G401 (cell line): ENCODE results near the gene SS18L1. TPM values are rescaled to one million over a fixed set of nuclear protein-coding genes. Genes with fewer than 3 reads are reported as not detected.
A peak's percentile ranks its signal among the peaks of the same experiment; 100 is the strongest.

Experiments used
- DNase-seq: peaks from one replicate; pipeline ENCODE4 v3.0.0-alpha.2; 2015; ENCODE audit warnings: low spot score
- in situ Hi-C: cut with HindIII; loops from 2 replicates; pipeline ENCODE4 v1.10.0; 2016; ENCODE audit warnings: low sequenced_read_pairs, mixed read lengths
- total RNA-seq: library from RNA; depleted of rRNA; stranded (reverse); fragments of >200 nt; shearing (Covaris generic); gene quantifications from 2 replicates; pipeline ENCODE4 v1.2.3, GENCODE V29; 2014

SS18L1 gene
- total RNA-seq, 1 experiment from 2014 or later = 9.6 TPM

DNA sequence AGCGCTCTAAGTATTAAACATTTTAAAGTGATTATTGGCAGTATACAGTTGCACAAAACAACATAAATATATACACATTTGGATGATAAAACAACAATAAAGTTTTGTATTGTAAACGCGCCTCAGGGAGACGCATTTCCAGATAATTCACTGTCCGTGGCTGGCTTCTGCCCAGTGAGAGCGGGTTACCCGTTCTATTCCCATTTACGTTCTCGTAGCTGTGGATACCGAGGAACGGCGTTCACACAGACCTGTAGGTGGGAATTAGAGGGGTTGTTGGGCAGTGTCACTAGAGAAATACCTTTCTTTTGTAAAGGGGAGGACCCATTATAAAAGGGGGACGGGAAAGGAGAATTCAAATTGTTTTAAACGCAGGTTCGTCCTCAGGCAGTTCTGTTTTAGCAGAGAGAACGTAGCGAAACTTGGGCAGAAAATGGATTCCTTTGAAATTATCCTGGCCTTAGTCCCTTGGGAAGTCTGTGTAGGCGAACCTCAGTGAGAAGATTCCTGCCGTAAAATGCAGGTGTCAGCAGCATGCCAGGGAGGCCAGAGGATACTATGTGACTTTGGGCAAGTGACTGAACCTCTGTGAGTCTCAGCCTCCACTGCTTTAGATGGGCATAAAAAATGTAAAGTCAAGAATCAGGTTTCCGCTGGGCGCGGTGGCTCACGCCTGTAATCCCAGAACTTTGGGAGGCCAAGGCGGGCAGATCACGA lies 40.0 kb downstream of the SS18L1 start:
- DNase-seq = no peak
- in situ Hi-C loops = loop anchor here (10.0 kb wide), 1 partner anchor 111 kb away; no protein-coding TSS in a partner anchor

DNA sequence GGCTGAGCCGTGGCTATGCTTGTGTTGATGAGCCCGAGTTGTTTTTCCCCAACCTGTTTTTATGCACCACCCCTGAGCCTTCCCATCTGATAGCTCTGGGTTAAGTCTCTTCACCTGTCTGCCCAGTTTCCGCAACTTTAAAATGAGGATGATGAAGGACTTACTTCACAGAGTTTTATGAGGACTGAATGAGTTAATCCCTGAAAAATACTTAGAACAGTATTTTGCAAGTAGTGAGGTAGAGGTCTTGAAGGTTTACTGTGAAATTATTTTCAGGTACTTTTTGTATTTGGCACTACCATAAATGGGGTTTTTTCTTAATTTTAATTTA lies 42.5 kb downstream of the SS18L1 start:
- in situ Hi-C loops = loop anchor here (10.0 kb wide), 1 partner anchor 109 kb away; no protein-coding TSS in a partner anchor
- DNase-seq = no peak

DNA sequence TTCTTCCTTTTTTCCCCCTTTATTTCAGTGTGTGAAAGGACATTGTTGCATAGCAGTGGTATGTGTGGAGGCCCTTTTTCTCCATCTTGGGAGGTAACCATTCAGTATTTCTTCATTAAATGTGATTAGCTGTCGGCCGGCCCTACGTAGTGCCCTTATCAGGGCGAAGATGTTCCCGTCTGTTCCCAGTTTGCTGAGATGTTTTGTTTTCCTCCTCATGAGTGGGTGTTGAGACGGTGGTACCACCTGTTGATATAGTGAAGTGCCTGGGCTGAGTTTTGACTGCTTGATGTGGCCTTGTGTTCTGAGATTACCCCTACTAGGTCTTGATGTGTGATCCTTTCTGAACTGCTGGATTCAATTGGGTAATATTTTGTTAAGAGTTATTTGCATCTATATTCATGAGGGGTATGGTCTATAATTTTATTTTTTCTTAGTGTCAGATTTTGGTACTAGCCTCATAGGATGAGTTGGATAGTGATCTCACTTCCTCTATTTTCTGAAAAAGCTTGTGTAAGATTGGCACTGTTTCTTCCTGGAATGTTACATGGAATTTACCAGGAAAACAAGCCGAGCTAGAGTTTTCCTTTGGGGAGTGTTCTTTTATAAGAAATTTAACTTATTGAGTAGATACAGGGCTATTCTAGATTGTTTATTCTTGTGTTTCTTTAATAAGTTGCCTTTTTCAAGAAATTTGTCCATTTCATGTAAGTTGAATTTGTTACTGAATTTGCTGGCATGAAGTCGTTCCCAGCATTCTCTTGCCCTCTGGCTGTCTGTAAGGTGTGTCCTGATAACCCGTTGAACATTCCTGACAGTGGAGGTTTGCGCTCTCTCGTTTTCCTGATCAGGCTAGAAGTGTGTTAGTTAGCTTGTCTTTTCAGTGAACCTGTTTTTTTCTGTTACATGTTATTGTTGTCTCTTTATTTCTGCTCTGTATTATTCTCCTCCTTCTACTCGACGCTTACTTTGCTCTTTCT lies 43.6 kb downstream of the SS18L1 start:
- DNase-seq = no peak
- in situ Hi-C loops = loop anchor here (10.0 kb wide), 1 partner anchor 108 kb away; no protein-coding TSS in a partner anchor

DNA sequence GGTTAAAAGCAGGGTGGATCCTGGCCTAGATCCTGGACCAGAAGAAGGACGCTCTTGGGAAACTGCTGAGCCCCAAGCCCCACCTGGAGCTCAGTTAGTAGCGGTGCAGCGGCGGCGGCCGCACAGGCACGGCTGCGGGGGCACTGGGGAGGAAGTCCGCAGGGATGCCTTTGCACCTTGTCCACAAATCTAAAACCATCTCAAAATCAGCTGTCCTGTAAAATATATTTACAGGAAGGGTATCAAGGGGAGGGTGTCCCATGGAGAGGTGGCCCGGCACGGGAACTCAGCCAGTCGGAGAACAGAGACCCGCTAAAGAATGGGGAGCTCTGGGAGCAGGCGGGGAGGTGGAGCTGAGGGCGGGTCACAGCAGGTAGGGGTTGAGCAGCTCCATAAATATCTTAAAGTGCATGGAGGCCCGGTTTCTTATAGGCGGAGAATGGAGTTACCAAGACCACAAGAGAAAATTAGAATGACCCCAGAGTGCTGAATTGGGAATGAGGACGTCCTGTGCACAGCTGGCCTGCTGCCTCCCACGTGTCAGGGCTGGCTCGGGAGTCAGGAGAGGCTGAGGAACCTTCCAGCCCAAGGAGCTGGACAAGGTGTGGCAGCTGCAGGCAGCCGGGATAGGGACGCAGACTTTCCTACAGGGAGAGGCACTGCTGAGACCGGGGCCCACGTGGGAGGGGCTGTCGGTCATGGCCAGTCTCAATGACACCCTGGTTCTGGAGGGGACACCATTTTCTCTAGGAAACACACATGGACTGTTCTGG lies 47.3 kb downstream of the SS18L1 start:
- no peak for DNase-seq
- in situ Hi-C loops = no loop called here

DNA sequence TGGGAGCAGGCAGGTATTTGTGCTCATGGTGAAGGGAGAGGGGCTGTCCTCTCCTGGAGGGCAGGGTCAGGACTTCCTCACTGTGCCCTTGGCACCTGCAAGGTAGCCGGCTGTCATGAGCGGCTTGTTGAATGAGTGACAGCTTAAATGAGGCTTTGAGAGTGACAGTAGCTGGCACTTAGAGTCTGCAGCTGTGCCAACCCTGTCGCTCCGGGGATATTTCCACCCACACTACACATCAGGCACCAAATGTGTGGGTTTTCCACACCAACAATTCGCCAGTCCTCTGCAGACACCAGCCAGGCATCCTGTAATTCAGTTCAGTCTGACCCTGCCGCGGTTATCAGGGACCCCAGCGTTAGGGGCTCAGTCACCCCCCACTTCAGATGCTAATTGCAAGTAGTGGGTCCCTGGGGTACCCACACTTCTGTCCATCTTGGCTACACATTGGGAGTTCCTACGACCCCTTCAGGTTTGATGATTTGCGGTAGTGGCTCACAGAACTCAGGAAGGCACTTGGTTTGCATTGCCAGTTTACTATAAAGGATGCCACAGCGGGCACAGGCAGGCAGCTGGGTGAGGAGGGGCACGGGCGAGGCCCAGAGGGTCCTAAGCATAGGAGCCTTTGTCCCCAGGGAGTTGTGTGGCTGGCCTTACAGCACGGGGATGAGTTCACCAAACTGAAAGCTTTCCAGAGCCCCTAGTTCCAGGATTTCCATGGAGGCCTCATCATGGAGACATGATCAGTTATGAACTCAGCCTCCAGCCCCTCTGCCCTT lies 48.4 kb downstream of the SS18L1 start:
- in situ Hi-C loops = no loop called here
- DNase-seq = no peak

DNA sequence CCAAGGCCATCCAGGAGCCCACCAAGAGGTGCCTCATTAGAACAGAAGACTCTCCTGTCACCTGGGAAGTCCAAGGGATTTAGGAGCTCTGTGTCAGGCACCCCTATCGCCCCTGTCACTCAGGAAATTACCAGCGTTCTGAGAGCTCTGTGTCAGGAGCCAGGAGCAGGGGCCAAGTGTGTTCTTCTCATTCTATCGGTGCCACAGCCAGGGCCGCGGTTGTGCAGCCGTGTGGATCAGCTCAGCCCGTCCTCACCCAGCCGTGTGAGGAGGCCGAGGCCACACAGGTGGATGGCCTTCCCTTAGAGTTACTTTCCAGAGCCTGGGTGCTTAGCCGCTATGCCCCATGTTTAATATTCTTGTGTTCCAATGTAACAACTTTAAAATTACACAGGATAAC lies 49.1 kb downstream of the SS18L1 start:
- DNase-seq = peak; percentile 28
- in situ Hi-C loops = no loop called here

DNA sequence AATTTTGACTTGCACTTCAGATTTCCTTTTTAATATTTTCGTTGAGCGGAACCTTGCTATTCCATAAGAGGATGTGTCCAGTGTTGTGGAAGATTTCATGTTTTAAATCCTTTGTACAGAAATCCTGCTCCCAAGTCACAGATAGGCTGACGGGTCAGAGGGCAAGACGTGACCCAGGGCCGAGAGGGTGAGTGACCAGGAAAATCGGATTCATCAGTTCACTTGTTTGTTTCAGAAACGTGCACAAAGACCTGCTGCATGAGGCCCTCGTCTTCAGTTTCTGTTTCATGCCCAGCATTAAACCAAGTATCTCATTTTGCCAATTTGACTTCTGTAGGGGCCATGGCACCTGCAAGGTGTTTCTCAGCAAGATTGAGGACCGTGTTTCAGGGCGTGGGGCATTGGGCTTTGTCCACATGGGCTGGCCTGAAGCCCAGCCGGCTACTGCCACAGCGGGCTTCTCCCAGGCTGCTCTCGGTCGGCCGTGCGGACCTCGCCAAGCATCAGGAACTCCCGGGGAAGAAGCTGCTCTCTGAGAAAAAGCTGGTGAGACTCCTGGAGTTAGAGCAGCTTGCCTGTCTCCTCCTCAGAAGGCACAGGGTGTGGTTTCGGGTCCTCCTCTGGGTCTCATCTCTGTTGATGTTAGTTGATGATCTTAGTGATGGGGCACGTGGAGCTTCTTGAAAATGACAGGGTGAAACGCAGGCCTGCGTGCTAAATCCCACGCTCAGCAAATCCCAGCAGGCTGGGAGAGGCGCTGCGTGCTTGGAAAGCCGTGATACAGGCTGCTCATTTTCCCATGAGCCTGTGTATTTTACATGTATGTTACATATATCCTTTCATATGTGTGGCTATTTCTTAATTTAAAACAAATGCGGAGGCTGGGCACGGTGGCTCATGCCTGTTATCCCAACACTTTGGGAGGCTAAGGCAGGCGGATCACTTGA lies 49.8 kb downstream of the SS18L1 start:
- DNase-seq = peak; percentile 66
- in situ Hi-C loops = no loop called here

DNA sequence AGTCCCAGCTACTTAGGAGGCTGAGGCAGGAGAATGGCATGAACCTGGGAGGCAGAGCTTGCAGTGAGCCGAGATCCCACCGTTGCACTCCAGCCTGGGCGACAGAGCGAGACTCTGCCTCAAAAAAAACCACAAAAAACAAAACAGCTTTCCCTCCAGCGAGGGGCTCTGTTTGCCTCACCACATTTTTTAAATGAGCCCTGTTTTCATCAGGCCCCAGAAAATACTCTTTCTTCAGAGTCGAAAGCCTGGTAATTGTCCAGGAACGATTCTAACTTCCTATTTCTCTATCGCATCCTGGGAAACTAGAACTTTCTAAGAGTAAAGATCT lies 51.5 kb downstream of the SS18L1 start:
- in situ Hi-C loops = no loop called here
- DNase-seq = no peak

DNA sequence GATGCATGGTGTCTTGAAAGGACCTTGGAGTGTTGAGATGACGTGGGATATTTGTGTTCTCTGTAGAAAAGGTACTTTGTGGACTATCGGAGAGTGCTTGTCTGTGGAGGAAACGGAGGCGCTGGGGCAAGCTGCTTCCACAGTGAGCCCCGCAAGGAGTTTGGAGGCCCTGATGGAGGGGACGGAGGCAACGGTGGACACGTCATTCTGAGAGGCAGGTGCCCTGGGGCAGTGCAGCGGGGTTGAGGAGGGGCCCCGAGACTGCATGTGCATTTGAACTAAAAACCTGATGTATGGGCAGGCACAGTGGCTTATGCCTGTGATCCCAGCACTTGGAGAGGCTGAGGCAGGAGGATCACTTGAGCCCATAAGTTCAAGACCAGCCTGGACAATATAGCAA lies 52.2 kb downstream of the SS18L1 start:
- DNase-seq = no peak
- in situ Hi-C loops = no loop called here

DNA sequence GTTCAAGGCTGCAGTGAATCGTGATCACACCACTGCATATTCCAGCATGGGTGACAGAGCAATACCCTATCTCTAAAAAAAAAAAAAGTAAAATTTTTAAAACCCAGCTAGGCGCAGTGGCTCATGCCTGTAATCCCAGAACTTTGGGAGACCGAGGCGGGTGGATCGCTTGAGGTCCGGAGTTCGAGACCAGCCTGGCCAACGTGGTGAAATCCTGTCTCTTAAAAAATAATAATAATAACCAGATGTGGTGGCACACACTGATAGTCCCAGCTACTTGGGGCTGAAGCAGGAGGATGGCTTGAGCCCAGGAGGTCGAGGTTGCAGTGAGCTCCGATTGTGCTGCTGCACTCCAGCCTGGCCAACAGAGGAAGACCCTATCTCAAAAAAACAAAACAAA lies 52.7 kb downstream of the SS18L1 start:
- in situ Hi-C loops = no loop called here
- DNase-seq = no peak

DNA sequence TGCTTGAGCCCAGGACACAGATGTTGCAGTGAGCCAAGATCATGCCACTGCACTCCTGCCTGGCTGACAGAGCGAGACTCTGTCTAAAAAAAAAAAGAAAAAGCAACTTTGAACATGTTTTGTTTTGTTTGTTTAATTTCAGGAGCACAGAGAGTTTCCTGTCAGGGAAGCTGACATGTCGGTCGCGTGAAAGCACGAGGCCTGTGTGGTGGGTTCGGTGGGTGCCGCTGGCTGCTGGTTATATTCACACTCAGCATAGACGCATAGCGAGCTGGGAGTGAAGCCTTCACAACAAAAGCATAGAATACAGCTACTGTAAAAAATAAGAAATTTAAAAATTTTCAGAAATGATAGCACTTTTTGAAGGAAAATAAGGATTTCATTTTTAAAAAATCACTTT lies 53.7 kb downstream of the SS18L1 start:
- in situ Hi-C loops = no loop called here
- DNase-seq = no peak

DNA sequence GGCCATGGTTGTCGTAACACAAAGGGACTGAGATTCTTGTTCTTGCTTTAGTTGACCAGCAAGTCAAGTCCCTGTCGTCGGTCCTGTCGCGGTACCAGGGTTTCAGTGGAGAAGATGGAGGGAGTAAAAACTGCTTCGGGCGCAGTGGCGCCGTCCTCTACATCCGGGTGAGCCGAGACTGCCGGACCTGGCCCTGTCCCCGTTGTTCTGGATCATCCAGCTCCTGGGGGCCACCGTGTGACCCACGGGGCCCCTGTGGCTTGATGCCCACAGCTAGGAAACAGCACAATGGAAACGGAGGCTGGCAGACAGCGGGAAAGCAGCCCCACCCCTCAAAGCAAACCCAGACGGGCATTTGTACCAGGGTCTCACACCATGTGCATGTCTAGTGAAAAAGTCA lies 54.2 kb downstream of the SS18L1 start:
- DNase-seq = no peak
- in situ Hi-C loops = no loop called here

DNA sequence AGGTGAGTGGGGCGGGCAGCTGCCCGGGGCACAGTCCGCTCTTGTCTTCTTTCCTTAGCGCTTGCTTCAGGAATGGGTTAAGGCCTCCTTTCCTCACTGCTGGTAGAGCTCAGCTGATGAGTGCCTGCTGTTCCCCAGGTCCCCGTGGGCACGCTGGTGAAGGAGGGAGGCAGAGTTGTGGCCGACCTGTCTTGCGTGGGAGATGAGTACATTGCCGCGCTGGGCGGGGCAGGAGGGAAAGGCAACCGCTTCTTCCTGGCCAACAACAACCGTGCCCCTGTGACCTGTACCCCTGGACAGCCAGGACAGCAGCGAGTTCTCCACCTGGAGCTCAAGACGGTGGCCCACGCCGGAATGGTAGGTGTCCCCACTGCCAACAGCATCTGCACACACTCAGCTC lies 54.9 kb downstream of the SS18L1 start:
- in situ Hi-C loops = no loop called here
- no peak for DNase-seq

DNA sequence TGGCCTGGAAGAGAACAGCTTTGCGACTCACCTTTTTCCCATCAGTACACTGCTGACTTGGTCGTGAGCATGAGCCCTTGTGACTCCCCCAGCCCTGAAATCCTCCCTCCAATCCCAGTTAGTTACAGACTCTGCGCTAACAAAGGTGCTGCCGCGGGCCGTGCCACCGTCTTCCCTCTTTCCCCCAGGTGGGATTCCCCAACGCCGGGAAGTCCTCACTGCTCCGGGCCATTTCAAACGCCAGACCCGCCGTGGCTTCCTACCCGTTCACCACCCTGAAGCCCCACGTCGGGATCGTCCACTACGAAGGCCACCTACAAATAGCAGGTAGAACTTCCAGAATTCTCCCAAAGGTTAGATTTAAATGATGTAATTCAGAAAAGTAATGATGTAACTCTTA lies 55.4 kb downstream of the SS18L1 start:
- no peak for DNase-seq
- in situ Hi-C loops = no loop called here

DNA sequence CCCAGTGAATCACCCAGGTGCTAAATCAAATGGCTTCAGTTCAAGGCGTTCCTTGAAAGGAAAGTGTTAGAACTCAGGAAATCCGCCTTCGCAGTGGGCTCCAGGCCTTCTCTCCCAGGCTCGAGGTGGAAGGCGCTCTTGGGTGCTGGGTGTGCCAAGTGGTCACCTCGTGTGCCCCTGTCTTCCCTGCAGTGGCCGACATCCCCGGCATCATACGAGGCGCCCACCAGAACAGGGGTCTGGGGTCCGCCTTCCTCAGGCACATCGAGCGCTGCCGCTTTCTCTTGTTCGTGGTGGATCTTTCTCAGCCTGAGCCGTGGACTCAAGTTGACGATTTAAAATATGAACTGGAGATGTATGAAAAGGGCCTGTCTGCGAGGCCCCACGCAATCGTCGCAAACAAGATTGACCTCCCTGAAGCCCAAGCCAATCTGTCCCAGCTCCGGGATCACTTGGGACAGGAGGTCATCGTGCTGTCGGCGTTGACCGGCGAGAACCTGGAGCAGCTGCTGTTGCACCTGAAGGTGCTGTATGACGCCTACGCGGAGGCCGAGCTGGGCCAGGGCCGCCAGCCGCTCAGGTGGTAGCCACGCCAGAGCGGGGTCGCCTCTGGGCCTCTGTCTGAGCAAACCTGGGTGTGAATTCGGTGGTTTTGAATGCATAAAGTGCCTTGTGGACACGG lies 57.1 kb downstream of the SS18L1 start:
- in situ Hi-C loops = no loop called here
- DNase-seq = no peak

DNA sequence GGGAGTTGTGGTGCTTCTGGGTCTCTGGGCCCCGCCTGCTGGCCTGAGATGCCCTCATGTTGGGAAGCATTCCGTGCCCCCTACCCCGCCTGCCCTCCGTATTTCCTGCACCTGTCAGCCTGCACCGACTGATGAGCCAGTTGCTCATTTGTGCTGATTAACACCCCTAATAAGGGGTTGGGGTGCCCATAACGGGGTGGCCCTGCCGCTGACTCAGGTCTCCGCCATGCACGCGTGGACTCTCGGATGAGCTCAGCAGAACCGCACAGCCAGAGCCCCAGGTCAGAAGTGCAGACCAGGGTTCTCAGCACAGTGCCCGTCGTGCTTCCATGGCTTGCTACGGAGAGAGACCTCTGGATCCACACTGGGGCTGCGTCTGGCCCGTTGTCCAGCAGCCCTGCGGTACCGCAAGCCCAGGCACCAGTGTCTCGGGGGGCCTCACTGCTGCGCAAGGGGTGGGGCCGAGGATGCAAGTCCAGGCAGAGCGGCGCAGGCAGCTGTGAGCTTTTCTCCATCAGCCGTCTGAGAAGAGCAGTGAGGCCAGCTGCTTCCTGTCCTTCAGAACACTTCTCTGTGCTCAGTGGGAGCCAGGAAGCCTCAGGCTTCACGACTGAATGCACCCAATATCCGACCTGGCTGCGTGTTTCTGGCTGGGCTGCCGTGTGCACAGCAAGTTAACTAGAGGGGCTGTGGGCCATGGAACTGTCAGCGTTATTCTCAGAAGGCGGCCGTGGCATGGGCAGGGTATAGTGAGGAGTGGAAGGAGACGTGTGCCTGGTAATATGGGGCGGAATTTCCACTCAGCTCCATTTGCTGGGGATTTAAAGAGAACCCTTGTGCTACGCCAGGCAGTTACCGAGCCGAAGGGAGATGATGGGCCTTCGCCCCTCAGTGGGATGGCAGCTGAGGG lies 57.9 kb downstream of the SS18L1 start:
- in situ Hi-C loops = no loop called here

DNA sequence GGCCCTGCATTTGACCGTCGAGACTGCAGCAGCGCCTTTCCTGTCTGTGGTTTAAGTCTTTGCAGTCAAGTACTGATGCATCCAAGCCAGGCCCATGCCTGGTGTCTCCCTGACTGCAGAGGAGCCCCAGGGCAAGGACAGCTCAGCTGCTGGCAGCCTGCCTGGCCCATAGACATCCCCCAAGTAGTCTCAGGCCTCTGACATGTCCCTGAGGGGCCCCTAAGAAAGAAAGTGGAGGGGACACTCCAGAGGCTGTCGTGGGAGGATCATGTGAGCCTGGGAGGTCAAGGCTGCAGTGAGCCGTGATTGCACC lies 58.5 kb downstream of the SS18L1 start:
- no peak for DNase-seq
- in situ Hi-C loops = no loop called here

More for the DNA sequence above, 57.9 kb downstream of the SS18L1 start:
- peak; percentile 68 for DNase-seq
